ENCODE measurements around the gene TSSK2. TPM values are rescaled to one million over a fixed set of nuclear protein-coding genes. Genes with fewer than 3 reads are reported as not detected.

The TSSK2 gene
- polyA plus RNA-seq, 3 donors = 0.07 TPM; not detected in 1

GRCh38 chr22:19121631-19122142, 9.4 kb upstream of the TSSK2 start:
- 1% methylated on average over 35 to 47 of the region's 47 CpGs for WGBS, 3 donors

DNA sequence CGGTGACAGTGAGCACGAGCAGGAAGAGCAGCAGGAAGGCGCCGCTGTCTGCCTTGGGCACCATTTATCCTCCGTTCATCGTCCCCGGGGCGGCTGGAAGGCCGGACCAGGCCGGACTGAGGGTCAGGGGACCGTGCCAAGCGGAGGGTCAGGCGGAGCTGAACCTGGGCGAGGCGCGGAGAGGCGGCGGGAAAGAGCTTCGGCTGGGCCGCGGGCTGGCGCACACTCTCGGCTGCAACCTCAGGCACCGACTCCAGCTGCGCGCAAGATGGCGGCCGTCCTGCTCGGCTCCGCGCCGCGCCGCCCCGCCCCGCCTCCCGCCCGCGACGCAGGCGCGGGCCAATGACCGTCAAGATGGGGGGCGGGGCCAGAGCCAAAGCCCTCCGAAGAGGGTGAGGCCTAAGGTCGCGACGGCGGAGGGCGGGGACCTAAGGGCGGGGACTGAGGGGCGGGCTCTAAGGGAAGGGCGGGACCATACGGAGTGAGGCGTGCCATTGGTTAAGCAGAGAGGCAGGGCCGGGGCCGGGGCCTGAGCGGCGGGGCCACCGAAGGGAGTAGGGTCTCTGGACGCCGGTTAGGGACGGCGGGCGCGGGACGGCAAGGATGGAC, 8.9 kb upstream of the TSSK2 start, which contains the start of gene DGCR2:
Gene DGCR2, minus strand, starts transcription at position 270 of the 609 bp plus-strand sequence. Its CDS starts 206 bp downstream, at position 64.
- 0 to 1% (median 1%) methylated on average over 47 to 67 of the region's 67 CpGs for WGBS, 3 donors
- H3K27ac ChIP-seq (ENCODE audit: low read depth, low read length) = peak within 1 kb of the TSS; percentile 61

More at GRCh38 chr22:19121631-19122142, 9.4 kb upstream of the TSSK2 start:
- peak overlapping the region; percentile 61 for H3K27ac ChIP-seq (ENCODE audit: low read depth, low read length)

- WGBS, 3 donors = 17 to 22% (median 19%) methylated on average over 27 of the region's 27 CpGs
- H3K27ac ChIP-seq (ENCODE audit: low read depth, low read length) = no peak overlapping the region
These were observed 8.2 kb upstream of the TSSK2 start for GRCh38 chr22:19122752-19123492.

DNA sequence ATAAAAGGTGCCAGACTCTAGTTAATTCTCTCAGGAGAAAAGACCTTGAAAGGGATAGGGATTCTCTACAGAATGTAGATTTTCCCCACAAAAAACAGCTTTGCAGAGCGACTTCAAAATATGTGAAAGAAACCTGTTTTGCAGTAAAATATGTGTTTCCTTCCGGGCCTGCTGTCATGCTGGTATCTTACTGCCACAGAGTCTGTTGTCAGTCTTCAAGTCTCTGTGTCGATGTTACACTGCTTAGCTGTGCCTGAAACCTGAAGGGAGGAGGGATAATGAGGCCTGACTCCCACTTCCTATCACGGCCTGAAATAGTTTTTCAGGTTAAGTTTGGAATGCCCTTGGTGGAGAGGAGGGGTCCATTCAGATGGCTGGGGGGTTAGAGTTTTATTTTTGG, 7.2 kb upstream of the TSSK2 start:
- 87 to 94% (median 91%) methylated on average over 4 of the region's 4 CpGs for WGBS, 3 donors
- no peak overlapping the region for H3K27ac ChIP-seq (ENCODE audit: low read depth, low read length)

GRCh38 chr22:19124377-19124776, 6.7 kb upstream of the TSSK2 start:
- H3K27ac ChIP-seq (ENCODE audit: low read depth, low read length) = no peak overlapping the region
- 80 to 87% (median 83%) methylated on average over 4 of the region's 4 CpGs for WGBS, 3 donors

DNA sequence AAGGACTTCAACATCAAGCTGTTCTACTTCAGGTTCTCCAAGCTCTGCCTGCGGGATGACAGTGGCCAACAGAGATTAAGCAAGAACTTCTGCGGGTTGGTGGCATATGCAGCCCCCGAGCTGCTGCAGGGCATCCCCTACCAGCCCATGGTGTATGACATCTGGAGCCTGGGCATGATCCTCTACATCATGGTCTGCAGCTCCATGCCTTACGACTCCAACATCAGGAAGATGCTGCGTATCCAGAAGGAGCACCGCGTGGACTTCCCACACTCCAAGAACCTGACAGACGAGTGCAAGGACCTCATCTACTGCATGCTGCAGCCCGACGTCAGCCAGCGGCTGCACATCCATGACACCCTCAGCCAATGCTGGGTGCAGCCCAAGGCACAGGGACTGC, 6.1 kb upstream of the TSSK2 start:
- 87 to 93% (median 93%) methylated on average over 11 of the region's 11 CpGs for WGBS, 3 donors

DNA sequence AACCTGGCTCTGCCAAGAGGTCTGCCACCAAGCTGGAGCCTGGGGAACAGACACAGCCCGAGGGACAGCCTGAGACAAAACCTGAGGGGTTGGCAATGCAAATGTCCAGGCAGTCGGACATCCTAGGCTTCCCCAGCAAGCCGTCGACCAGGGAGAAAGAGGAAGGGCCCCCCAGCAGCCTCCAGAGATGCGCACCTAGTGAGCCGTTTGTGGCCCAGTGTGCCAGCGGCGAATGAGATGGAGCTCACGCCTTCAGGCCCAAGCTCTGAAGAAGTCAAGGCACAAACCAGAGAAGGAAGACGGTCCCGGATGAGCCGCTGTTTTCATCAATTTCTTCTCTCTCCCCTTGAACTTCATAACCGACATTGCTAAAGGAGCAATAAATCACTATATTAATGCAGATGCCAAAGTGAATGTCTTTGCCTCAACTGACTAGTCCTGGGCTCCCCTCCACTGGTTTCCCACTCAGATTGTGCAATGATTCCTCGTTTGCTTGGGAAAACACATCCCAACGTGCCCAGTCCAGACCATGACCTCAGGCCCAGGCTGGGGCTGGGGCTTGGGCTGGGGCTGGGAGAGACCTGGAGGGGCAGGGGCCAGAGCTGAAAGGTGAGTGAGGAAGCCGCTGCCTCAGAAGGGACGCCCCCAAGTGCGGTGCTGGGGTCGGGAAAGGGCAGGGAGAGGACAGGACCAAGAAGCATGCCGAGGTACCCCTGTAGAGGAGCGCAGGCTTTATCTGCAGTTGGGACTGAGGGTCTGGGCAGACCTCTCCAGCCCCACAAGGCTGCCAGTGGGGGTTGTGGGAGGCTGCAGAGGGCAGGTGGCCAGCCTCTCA, 5.4 kb upstream of the TSSK2 start:
- no peak overlapping the region for H3K27ac ChIP-seq (ENCODE audit: low read depth, low read length)
- 83 to 90% (median 84%) methylated on average over 17 to 21 of the region's 21 CpGs for WGBS, 3 donors

More for the DNA sequence above, 6.1 kb upstream of the TSSK2 start:
- no peak overlapping the region for H3K27ac ChIP-seq (ENCODE audit: low read depth, low read length)

DNA sequence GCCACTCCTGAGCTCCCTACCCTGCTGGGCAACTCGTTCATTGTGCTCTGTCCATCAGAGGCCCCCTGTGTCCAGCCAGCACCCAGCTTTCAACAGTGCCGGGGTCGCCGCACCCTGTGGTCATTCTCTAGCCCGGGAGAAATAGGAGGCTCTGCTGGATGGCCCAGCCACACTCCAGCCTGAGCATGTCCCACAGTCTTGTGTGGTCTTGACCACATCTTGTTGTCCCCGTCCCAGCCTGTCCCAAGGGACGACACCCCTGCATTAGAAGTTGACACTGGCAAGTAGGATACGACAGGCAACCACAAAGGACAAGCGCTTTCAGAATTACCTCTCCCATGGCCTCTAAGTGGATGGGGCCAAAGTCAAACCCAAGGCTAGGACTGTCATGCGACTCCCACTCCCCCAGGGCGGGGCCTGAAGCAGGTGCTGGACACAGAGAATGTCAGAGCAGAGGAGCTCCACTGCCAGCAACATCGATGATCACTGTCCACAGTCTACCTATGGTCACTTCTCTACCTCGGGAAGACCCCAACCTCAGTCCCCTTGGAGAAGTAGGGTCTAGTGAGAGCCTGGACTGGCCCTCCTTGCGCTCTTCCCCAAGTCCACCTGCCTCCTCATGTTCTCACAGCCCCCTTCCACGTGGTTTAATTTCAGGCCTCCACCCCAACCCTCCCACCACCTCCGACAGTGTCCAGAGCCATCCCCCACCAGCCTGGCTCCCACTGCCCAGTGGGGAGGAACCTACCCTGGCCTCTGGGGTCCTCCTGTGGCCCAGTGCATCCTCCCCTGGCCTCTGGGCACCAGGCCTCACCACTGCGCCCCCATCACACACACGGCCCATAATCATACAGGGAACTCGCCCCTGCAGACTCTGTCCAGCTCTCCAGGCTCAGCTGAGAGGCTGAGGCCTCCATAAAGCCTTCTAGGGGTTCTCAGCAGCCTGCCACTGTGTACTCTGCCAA, 4.5 kb upstream of the TSSK2 start:
- no peak overlapping the region for H3K27ac ChIP-seq (ENCODE audit: low read depth, low read length)
- WGBS, 3 donors = 82 to 91% (median 87%) methylated on average over 16 to 19 of the region's 19 CpGs

GRCh38 chr22:19127329-19128008, 3.6 kb upstream of the TSSK2 start:
- H3K27ac ChIP-seq (ENCODE audit: low read depth, low read length) = no peak overlapping the region
- 70 to 93% (median 93%) methylated on average over 16 of the region's 16 CpGs for WGBS, 3 donors

- no peak overlapping the region for H3K27ac ChIP-seq (ENCODE audit: low read depth, low read length)
- WGBS, 3 donors = 85 to 87% (median 86%) methylated on average over 7 of the region's 7 CpGs
These were observed 3.1 kb upstream of the TSSK2 start for GRCh38 chr22:19128009-19128401.

GRCh38 chr22:19128946-19129727, 2.0 kb upstream of the TSSK2 start:
- WGBS, 3 donors = 82 to 88% (median 86%) methylated on average over 7 of the region's 7 CpGs
- no peak overlapping the region for H3K27ac ChIP-seq (ENCODE audit: low read depth, low read length)

DNA sequence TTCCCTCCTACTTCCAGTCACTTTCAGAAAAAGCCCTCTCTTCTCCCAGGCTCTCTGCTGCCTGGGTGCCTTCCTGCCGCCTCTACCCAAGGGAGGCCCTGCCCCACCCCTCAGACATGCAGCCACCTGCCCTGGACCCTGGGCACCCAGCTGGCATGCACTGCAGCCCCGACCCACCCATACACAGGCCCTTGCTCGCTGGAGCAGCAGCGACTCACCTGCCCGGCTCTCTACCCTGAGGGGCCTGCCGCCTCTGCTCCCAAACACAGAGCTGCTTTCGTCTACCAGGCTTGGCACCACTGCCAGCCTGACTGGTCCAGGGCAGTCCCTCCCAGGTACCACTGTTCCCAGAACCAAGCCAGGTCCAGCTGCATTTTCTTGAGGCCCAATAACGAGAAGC, 1.2 kb upstream of the TSSK2 start:
- no peak overlapping the region for H3K27ac ChIP-seq (ENCODE audit: low read depth, low read length)
- WGBS, 3 donors = 79 to 85% (median 85%) methylated on average over 8 of the region's 8 CpGs

DNA sequence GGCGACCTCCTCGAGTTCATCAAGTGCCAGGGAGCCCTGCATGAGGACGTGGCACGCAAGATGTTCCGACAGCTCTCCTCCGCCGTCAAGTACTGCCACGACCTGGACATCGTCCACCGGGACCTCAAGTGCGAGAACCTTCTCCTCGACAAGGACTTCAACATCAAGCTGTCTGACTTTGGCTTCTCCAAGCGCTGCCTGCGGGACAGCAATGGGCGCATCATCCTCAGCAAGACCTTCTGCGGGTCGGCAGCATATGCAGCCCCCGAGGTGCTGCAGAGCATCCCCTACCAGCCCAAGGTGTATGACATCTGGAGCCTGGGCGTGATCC, 542 bp downstream of the TSSK2 start:
- no peak overlapping the region for H3K27ac ChIP-seq (ENCODE audit: low read depth, low read length)
- WGBS, 3 donors = 95 to 97% (median 96%) methylated on average over 19 of the region's 19 CpGs

- H3K27ac ChIP-seq (ENCODE audit: low read depth, low read length) = no peak overlapping the region
- 94 to 96% (median 96%) methylated on average over 18 to 20 of the region's 20 CpGs for WGBS, 3 donors
These were observed 1.0 kb downstream of the TSSK2 start for GRCh38 chr22:19132153-19132552.

DNA sequence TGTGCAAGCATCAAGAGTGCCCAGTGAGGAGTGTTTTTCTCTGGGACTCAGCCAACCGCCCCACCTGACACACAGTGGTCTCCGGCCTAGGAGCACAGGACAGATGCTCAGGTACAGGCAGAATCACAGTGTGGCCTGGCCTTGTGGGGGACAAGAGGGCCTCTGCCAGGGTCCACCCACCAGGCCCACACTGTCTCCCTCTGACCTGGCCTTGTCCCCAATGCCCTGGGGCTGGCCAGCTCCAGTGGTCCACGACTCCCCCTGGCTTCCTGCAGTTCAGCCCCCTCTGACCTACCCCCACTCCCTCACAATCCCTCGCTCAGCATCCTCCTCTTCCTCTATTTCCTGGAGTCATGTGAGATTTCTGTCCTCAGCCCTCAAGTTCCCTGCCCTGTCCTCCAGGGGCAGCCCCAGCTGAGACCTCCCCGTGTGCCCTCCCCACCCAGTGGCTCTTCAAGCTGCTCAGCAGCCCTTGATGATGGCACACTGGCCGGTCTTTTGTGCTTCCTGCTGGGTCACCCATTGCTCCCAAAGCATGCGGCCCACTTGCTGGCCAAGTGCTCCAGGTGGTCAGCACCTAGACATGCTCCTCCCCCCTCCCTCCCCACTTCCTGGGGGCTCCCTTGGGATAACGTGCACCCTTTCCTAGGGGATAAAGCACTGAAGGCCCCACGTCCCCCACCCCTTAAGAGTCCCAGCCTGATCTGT, 1.7 kb downstream of the TSSK2 start:
- WGBS, 3 donors = 85 to 90% (median 85%) methylated on average over 9 of the region's 9 CpGs
- H3K27ac ChIP-seq (ENCODE audit: low read depth, low read length) = no peak overlapping the region

DNA sequence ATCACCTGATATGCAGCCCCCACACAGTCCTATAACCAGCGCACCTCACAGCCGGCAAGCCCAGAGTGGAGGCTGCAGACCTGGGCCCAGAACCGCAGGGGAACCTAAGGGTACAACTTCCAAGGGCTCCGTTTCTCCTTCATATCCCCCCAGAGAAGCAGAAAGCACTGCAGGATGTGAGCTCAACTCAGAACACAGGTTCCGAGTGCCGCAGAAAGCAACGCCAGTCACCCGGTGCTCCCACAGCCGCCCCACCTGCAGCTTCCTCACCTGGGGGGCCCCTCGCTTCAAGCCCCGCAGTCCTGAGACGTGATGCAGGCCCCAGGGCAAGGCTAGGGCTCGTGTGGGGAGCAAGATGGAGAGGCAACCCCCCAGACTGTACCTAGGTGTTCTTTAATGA, 2.5 kb downstream of the TSSK2 start:
- H3K27ac ChIP-seq (ENCODE audit: low read depth, low read length) = no peak overlapping the region

More for the DNA sequence above, 2.5 kb downstream of the TSSK2 start:
- 93 to 94% (median 94%) methylated on average over 13 of the region's 13 CpGs for WGBS, 3 donors

All from adipose tissue (tissue), 3 donors.